SK-N-DZ (cell line): ENCODE data around the gene RANBP17.

Source experiments
- DNase-seq: peaks from one replicate; pipeline ENCODE4 v3.0.0-alpha.2; 2015; ENCODE audit warnings: low spot score

Gene RANBP17

GRCh38 chr5:171092194-171092593 lies 230.4 kb downstream of the RANBP17 start:
- no peak for DNase-seq

- DNase-seq: peak; percentile 33
Measured at GRCh38 chr5:171093598-171093997, 231.8 kb downstream of the RANBP17 start.

GRCh38 chr5:171094356-171094755 lies 232.5 kb downstream of the RANBP17 start:
- DNase-seq: no peak

DNA sequence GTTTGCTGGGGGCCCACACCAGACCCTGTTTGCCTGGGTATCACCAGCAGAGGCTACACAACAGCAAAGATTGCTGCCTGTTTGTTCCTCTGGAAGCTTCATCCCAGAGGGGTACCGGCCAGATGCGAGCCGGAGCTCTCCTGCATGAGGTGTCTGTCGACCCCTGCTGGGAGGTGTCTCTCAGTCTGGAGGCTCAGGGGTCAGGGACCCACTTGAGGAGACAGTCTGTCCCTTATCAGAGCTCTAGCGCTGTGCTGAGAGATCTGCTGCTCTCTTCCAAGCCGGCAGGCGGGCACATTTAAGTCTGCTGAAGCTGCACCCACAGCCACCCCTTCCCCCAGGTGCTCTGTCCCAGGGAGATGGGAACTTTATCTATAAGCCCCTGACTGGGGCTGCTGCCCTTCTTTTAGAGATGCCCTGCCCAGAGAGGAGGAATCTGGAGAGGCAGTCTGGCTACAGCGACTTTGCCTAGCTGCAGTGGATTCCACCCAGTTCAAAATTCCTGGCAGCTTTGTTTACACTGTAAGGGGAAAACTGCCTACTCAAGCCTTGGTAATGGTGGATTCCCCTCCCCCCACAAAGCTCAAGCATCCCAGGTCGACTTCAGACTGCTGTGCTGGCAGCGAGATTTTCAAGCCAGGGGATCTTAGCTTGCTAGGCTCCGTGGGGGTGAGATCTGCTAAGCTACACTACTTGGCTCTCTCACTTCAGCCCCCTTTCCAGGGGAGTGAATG lies 241.2 kb downstream of the RANBP17 start:
- no peak for DNase-seq

GRCh38 chr5:171107669-171108068 lies 245.9 kb downstream of the RANBP17 start:
- peak; percentile 12 for DNase-seq

DNA sequence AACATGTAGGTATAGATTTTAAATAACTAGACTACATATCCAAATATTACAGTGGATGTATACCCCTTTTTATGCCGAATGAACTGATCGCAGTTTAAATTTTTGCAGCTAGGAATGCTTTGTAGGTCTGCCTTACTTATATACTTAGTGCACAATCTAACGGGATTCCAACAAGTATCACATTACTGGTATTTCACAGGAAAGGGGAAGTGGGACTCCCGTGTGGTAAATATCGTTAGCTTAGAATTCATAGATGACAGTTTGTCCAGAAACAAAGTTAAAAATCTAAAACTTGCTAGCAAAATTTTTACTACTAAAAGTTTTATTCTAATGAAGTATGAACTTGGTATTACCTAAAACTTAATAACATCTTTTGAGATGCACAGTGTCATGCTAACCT lies 253.7 kb downstream of the RANBP17 start:
- no peak for DNase-seq

DNA sequence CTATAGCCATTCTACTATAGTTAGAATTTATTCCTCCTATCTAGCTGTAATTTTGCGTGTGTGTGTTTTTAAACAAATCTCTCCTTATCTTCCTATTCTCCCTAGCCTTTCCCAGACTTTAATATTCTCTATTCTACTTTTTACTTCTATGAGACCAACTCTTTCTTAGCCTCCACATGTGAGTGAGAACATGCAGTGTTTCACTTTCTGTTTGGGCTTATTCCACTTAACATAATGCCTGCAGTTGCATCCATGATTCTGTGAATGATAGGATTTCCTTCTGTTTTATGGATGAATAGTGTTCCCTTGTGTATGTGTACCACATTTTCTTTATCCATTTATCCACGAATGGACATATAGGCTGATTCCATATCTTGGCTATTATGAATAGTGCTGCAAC lies 254.9 kb downstream of the RANBP17 start:
- no peak for DNase-seq

DNA sequence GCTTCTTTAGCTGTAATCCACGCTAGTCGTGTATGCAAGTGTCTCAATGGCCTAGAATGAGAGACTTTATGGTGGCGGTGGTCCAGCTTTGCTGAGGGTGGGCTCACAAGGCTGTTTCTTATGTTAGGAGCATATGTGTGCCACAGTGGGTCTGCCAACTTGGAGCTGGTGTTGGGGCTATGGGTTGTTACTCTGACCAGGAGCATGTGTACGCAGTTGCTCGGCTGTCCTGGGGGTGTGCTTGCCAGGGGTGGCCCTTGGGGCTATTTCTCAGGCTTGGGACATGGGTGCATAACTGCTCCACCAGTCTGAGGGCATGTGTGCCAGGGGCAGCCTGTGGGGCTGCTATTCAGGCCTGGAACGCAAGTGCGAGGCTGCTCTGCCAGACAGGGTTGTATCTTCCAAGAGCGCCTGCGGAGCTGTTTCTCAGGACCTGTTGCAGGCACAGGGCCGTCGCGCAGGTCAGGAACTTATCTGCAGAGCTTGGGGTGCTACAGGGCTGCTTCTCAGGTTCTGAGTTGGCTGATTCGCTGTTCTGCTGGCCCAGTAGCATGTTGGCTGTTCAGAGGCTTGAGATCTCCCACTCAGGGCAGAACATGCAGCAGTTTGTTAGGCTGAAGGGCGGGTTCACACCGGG lies 259.3 kb downstream of the RANBP17 start:
- DNase-seq: no peak

DNA sequence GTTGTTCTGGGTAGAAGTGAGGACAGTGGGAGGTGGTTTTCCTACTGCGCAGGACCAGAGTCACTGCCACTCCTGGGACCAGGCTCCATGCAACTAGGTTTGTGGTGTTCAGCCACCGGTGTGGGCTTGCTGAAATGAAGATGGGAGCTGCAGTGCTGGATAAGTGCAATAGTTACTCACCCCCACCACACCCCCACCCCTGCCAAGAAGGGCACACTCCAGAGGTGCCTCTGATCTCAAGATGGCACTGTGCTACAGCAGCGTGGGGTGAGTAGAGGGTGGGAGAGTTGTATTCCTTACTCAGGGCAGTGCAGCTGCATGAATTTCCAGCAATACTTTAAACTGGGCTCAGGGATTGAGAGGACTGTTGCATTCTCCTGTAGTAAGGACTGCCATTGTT lies 259.8 kb downstream of the RANBP17 start:
- no peak for DNase-seq

DNA sequence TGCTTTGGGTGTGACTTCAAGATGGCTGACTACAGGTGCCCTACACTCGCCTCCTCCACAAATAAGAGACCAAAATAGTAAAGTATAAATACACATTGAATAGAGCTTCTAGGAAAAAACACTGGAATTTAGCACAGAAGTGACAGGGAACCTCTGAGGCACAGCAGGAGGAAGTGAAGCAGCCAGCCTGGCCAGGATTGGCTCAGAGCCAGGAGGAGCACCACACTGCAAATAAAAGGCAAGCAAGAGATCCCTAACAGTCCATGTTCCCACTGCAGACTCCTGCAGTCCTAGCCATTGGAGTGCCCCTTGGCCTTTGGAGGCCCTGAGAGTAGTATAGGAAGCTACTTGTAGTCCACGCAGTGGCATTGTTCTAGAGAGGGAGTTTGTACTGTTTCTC lies 260.6 kb downstream of the RANBP17 start:
- no peak for DNase-seq

GRCh38 chr5:171123417-171123816 lies 261.6 kb downstream of the RANBP17 start:
- no peak for DNase-seq

DNA sequence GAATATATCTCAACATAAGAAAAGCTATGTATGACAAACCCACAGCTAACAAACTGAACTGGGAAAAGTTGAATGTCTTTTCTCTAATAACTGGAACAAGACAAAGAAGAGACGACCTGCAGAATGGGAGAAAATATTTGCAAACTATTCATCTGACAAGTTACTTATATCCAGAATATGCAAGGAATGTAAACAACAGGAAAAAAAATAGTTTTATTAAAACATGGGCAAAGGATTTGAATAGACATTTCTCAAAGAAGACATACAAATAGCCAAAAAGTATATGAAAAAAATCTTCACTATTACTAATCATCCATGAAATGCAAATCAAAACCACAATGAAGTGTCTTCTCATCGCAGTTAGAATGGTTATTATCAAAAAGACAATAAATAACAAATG lies 265.5 kb downstream of the RANBP17 start:
- no peak for DNase-seq

DNA sequence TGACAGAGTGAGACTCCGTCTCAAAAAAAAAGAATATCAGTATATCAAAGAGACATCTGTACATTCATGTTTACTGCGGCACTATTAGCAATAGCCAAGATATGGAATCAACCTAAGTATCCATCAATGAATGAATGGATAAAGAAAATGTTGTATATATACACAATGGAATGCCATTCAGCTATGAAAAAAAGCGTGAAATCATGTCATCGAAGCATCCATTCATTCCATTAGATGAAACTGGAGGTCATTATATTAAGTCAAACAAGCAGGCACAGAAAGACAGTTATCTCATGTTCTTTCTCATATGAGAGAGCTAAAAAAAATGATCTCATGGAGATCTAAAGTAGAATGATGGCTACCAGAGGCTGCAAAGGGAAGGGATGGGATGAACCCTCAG lies 266.3 kb downstream of the RANBP17 start:
- no peak for DNase-seq

GRCh38 chr5:171129308-171129707 lies 267.5 kb downstream of the RANBP17 start:
- no peak for DNase-seq

GRCh38 chr5:171131497-171131896 lies 269.7 kb downstream of the RANBP17 start:
- no peak for DNase-seq

DNA sequence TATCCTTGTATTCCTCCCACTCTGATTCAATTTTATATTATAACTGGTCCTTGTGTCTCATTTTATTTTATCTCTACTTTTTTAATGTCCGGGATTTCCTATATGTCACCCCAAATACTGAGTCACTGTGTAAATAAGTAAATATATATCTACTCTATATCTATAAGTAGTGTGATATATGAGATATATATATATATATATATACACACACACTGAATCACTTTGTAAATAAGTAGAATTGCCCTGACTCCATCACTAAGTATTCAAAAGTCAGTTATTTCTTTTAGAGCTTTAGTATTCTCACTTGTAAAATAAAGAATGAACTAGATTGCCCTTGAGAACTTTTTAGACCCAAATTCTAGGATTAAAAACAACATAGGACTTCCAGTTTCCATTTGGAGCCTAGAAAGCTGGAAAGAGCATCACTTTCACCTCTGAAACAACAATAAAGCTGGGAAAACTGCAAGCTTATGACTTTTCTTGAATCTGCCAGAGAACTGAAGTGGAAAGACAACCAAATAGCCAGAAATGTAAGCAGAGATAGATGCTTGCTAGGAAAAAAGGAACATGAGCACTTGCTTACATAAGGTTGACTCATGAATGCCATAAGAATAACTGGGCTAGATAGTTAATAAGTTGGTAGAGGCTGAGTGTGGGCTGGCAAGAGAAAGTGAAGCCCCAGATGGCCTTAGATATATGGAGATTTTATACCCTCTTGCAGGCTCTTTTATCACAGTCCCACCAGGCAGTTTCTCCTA lies 276.1 kb downstream of the RANBP17 start:
- DNase-seq: no peak

GRCh38 chr5:171139227-171139626 lies 277.4 kb downstream of the RANBP17 start:
- no peak for DNase-seq

DNA sequence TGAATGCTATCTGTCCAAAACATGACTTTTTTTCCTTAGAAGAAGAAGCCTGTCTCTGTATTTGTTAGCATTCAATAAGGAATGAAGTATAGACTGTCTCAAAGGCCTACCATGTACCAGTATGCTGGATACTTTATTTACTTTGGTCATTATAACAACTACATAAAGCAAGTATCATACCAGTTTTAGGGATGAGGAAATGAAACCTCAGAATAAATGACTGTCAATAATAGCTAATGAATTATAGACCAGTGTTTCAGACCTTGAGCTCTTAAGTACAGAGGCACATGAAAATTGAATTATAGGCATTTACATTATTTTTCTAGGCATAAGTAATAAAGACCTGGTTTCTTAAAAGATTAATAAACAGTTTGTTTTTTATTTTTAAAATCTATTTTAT lies 280.8 kb downstream of the RANBP17 start:
- no peak for DNase-seq

DNA sequence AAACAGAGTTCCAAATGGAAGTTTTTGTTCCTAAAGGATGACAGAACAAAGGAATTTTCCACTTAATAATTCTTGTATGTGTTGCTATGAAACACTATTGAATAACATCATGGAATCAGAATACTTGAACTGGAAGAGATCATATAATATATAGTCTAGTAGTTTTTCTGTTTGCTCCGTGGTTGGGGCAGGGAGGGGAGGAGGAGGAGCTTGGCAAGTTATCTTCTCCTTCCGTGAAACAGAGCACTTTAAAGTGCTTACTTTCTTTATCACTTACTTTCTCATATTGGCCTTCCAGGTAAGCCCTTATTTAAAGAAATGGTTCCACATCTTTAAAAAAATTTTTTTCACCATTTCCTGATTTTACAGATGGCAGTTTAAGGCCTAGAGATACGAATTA lies 281.4 kb downstream of the RANBP17 start:
- DNase-seq: no peak

GRCh38 chr5:171143926-171144325 lies 282.1 kb downstream of the RANBP17 start:
- DNase-seq: no peak

- DNase-seq: no peak
Measured at GRCh38 chr5:171149333-171149732, 287.5 kb downstream of the RANBP17 start.

GRCh38 chr5:171149772-171150171 lies 288.0 kb downstream of the RANBP17 start:
- no peak for DNase-seq

DNA sequence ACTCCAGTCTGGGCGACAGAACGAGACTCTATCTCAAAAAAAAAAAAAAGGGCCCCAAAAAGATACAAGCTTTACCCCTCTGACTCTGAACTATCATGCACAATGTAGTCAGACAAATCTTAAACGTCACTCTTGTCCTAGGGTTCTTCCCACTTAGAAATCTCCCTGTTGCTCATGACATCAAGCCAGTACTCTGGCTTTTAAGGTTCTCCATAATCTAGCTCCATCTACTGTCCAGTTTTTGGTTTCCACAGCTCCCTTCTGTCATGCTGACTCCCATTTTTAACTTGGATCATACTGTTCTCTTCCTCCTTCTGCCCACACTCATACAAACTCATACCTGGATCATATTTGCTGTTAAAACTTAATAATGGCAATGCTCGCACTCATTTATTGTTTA lies 290.6 kb downstream of the RANBP17 start:
- DNase-seq: no peak
